Astrocyte (in vitro differentiated cells and primary cell): ENCODE measurements around the gene JHY.

Experiments
- CTCF ChIP-seq: IDR thresholded peaks from 2 replicates; pipeline ENCODE4 v1.5.1; 2011; ENCODE audit warnings: low read depth, mild to moderate bottlenecking, inconsistent platforms, low read length, moderate library complexity; ENCODE audit not compliant: insufficient read depth
- EZH2 ChIP-seq: IDR thresholded peaks from 2 replicates; pipeline ENCODE4 v1.6.1; 2012; ENCODE audit warnings: mild to moderate bottlenecking, low read length, inconsistent platforms; ENCODE audit not compliant: insufficient read depth

- TF ChIP-seq CTCF (peak; percentile 27), EZH2 (no peak)
Observed at GRCh38 chr11:122910775-122911174, 28.2 kb downstream of the JHY start.
